ENCODE data around the gene FGF13.

- TF ChIP-seq EZH2phosphoT487 (IDR thresholded peaks at IDR 0.05; ENCODE audit: borderline replicate concordance, low read depth, low read length) = no peak
- no peak for TF ChIP-seq CTCF (conservative IDR thresholded peaks at IDR 0.05; ENCODE audit: low read length)
Measured at GRCh38 chrX:138718941-138719340, 7.4 kb upstream of the FGF13 start.
